GM04504 (cell line): Measurements from ENCODE around the gene SERINC3.
A peak's percentile ranks its signal among the peaks of the same experiment; 100 is the strongest.
"Not testable (repeated sequence)": the region's sequence is repeated elsewhere in the genome, so short reads cannot be mapped to it uniquely, and the experiment has no call there.

ENCODE experiments used
- DNase-seq: peaks from one replicate; pipeline ENCODE4 v3.0.0-alpha.2; 2012; ENCODE audit warnings: low read depth

SERINC3 gene

GRCh38 chr20:44491635-44492395 lies 30.1 kb downstream of the SERINC3 start:
- DNase-seq = peak; percentile 69

- no peak for DNase-seq
These were observed 31.9 kb downstream of the SERINC3 start for GRCh38 chr20:44489931-44490330.

- DNase-seq = no peak
These were observed 32.6 kb downstream of the SERINC3 start for GRCh38 chr20:44489223-44489622.

- DNase-seq = no peak
These were observed 33.3 kb downstream of the SERINC3 start for GRCh38 chr20:44488551-44488950.

GRCh38 chr20:44485830-44486198 lies 36.1 kb downstream of the SERINC3 start:
- no peak for DNase-seq

- no peak for DNase-seq
These were observed 36.6 kb downstream of the SERINC3 start for GRCh38 chr20:44485078-44485829.

GRCh38 chr20:44483112-44483511 lies 38.8 kb downstream of the SERINC3 start:
- DNase-seq = no peak

GRCh38 chr20:44481719-44482416 lies 40.0 kb downstream of the SERINC3 start:
- DNase-seq = no peak

- no peak for DNase-seq
These were observed 41.8 kb downstream of the SERINC3 start for GRCh38 chr20:44480097-44480496.

- no peak for DNase-seq
These were observed 42.2 kb downstream of the SERINC3 start for GRCh38 chr20:44479643-44480042.

- no peak for DNase-seq
These were observed 43.7 kb downstream of the SERINC3 start for GRCh38 chr20:44478206-44478605.

- DNase-seq = no peak
These were observed 44.7 kb downstream of the SERINC3 start for GRCh38 chr20:44477151-44477550.

GRCh38 chr20:44475694-44476560 lies 45.9 kb downstream of the SERINC3 start, which contains the start of gene TTPAL:
Gene TTPAL (plus strand): TSS chr20:44475874. CDS start chr20:44480000, 4,126 bp downstream.
- DNase-seq = peak; percentile 66

GRCh38 chr20:44475372-44475693 lies 46.5 kb downstream of the SERINC3 start:
- no peak for DNase-seq

GRCh38 chr20:44472283-44472682 lies 49.6 kb downstream of the SERINC3 start:
- DNase-seq = not testable (repeated sequence)

- DNase-seq = no peak
These were observed 50.4 kb downstream of the SERINC3 start for GRCh38 chr20:44471481-44471882.

GRCh38 chr20:44470327-44470726 lies 51.5 kb downstream of the SERINC3 start:
- DNase-seq = no peak

- no peak for DNase-seq
These were observed 53.7 kb downstream of the SERINC3 start for GRCh38 chr20:44468044-44468782.

- DNase-seq = no peak
These were observed 54.5 kb downstream of the SERINC3 start for GRCh38 chr20:44467289-44467883.

- DNase-seq = no peak
These were observed 56.8 kb downstream of the SERINC3 start for GRCh38 chr20:44465001-44465560.
